H9 (cell line): Measurements from ENCODE around the gene SLCO3A1. TPM values are rescaled to one million over a fixed set of nuclear protein-coding genes. Genes with fewer than 3 reads are reported as not detected.

Experiments used
- DNase-seq: peaks from one replicate; pipeline ENCODE4 v3.0.0-alpha.2; 2017
- H2AFZ ChIP-seq: one replicate; pipeline ENCODE4 v1.6.1; 2013; ENCODE audit warnings: mild to moderate bottlenecking, low read length, control low read depth, moderate library complexity
- H2AK5ac ChIP-seq: 2 replicates; pipeline ENCODE4 v1.6.1; 2013; ENCODE audit warnings: low read length, control low read depth, mixed read lengths; ENCODE audit not compliant: insufficient read length
- H2BK120ac ChIP-seq: one replicate; pipeline ENCODE4 v1.6.1; 2013; ENCODE audit warnings: low read depth, mild to moderate bottlenecking, low read length, control low read depth, inconsistent platforms; ENCODE audit not compliant: poor library complexity, severe bottlenecking
- H2BK12ac ChIP-seq: 2 replicates; pipeline ENCODE4 v1.6.1; 2013; ENCODE audit warnings: low read length, control low read depth, mixed read lengths, low read depth; ENCODE audit not compliant: insufficient read length
- H2BK15ac ChIP-seq: 2 replicates; pipeline ENCODE4 v1.6.1; 2013; ENCODE audit warnings: low read depth, low read length, control low read depth
- H2BK20ac ChIP-seq: one replicate; pipeline ENCODE4 v1.6.1; 2013; ENCODE audit warnings: low read depth, mild to moderate bottlenecking, low read length, control low read depth, inconsistent platforms; ENCODE audit not compliant: poor library complexity, severe bottlenecking
- H2BK5ac ChIP-seq: 2 replicates; pipeline ENCODE4 v1.6.1; 2013; ENCODE audit warnings: low read length, control low read depth, mixed read lengths; ENCODE audit not compliant: insufficient read length
- H3K14ac ChIP-seq: 2 replicates; pipeline ENCODE4 v1.6.1; 2013; ENCODE audit warnings: low read length, control low read depth; ENCODE audit not compliant: insufficient read depth
- H3K18ac ChIP-seq: 2 replicates; pipeline ENCODE4 v1.6.1; 2013; ENCODE audit warnings: low read depth, mild to moderate bottlenecking, mixed read lengths, low read length, control low read depth; ENCODE audit not compliant: insufficient read length
- H3K23ac ChIP-seq: 2 replicates; pipeline ENCODE4 v1.6.1; 2013; ENCODE audit warnings: low read length, control low read depth, mixed read lengths, low read depth; ENCODE audit not compliant: insufficient read length
- H3K23me2 ChIP-seq: 2 replicates; pipeline ENCODE4 v1.6.1; 2013; ENCODE audit warnings: low read depth, mild to moderate bottlenecking, mixed read lengths, low read length, control low read depth; ENCODE audit not compliant: insufficient read length, poor library complexity, severe bottlenecking
- H3K27ac ChIP-seq: 2 replicates; pipeline ENCODE4 v1.5.1; 2013; ENCODE audit warnings: low read length, control low read depth, mixed read lengths, low read depth; ENCODE audit not compliant: insufficient read length
- H3K27me3 ChIP-seq: 2 replicates; pipeline ENCODE4 v1.6.1; 2013; ENCODE audit warnings: low read length, control low read depth, inconsistent platforms; ENCODE audit not compliant: insufficient read depth
- H3K4ac ChIP-seq: 2 replicates; pipeline ENCODE4 v1.6.1; 2013; ENCODE audit warnings: low read depth, mild to moderate bottlenecking, control low read depth, inconsistent platforms, low read length, moderate library complexity
- H3K4me1 ChIP-seq: 2 replicates; pipeline ENCODE4 v1.6.1; 2013; ENCODE audit warnings: low read length, control low read depth, inconsistent platforms; ENCODE audit not compliant: insufficient read depth
- H3K4me2 ChIP-seq: 2 replicates; pipeline ENCODE4 v1.6.1; 2013; ENCODE audit warnings: low read length, control low read depth, mixed read lengths; ENCODE audit not compliant: insufficient read length, insufficient read depth
- H3K56ac ChIP-seq: 2 replicates; pipeline ENCODE4 v1.6.1; 2013; ENCODE audit warnings: low read depth, mild to moderate bottlenecking, mixed read lengths, low read length, control low read depth; ENCODE audit not compliant: insufficient read length
- H3K79me1 ChIP-seq: 2 replicates; pipeline ENCODE4 v1.6.1; 2013; ENCODE audit warnings: low read depth, mild to moderate bottlenecking, moderate library complexity, low read length, control low read depth, inconsistent platforms; ENCODE audit not compliant: insufficient read depth, poor library complexity, severe bottlenecking
- H3K79me2 ChIP-seq: 2 replicates; pipeline ENCODE4 v1.6.1; 2013; ENCODE audit warnings: low read length, control low read depth, inconsistent platforms; ENCODE audit not compliant: insufficient read depth
- H3K9ac ChIP-seq: 2 replicates; pipeline ENCODE4 v1.6.1; 2013; ENCODE audit warnings: low read length, control low read depth, mixed read lengths; ENCODE audit not compliant: insufficient read length; ENCODE audit errors: extremely low read depth
- H3K9me3 ChIP-seq: one replicate; pipeline ENCODE4 v1.6.1; 2013; ENCODE audit warnings: low read depth, low read length, inconsistent platforms; ENCODE audit not compliant: control insufficient read depth
- H3T11ph ChIP-seq: one replicate; pipeline ENCODE4 v1.6.1; 2013; ENCODE audit warnings: mild to moderate bottlenecking, low read length, control low read depth, inconsistent platforms
- H4K20me1 ChIP-seq: one replicate; pipeline ENCODE4 v1.6.1; 2013; ENCODE audit not compliant: control insufficient read depth, insufficient read length, insufficient read depth
- H4K5ac ChIP-seq: 2 replicates; pipeline ENCODE4 v1.6.1; 2013; ENCODE audit warnings: low read depth, mild to moderate bottlenecking, mixed read lengths, low read length, control low read depth; ENCODE audit not compliant: insufficient read length
- H4K8ac ChIP-seq: replicated peaks from 2 replicates; pipeline ENCODE4 v1.6.1; 2013; ENCODE audit warnings: low read length, control low read depth, mixed read lengths, low read depth; ENCODE audit not compliant: insufficient read length
- H4K91ac ChIP-seq: 2 replicates; pipeline ENCODE4 v1.6.1; 2013; ENCODE audit warnings: low read depth, mild to moderate bottlenecking, moderate library complexity, mixed read lengths, low read length, control low read depth; ENCODE audit not compliant: insufficient read length
- H3K27ac Mint-ChIP-seq, 3 experiments: 2 replicates in 2 of 3; 3 replicates in 1 of 3; pipeline ENCODE4 v1.8.0; 2020 to 2021; ENCODE audit warnings: mixed read lengths in 3 of 3, mild to moderate bottlenecking in 1 of 3, moderate library complexity in 1 of 3
- H3K27me3 Mint-ChIP-seq: 2 replicates; pipeline ENCODE4 v1.8.0; 2021; ENCODE audit warnings: low read depth, mild to moderate bottlenecking, moderate library complexity, mixed read lengths
- H3K36me3 Mint-ChIP-seq, 3 experiments: 2 replicates in 2 of 3; 3 replicates in 1 of 3; pipeline ENCODE4 v1.8.0; 2020 to 2021; ENCODE audit warnings: low read depth in 3 of 3, mixed read lengths in 3 of 3; ENCODE audit not compliant: insufficient read depth in 1 of 3
- H3K4me1 Mint-ChIP-seq, 2 experiments: 2 replicates each; pipeline ENCODE4 v1.8.0; 2020; ENCODE audit warnings: mixed read lengths in 2 of 2
- H3K4me3 Mint-ChIP-seq, 2 experiments: 2 replicates in 1 of 2; 3 replicates in 1 of 2; pipeline ENCODE4 v1.8.0; 2020 to 2021; ENCODE audit warnings: mild to moderate bottlenecking in 2 of 2, mixed read lengths in 2 of 2, moderate library complexity in 1 of 2
- H3K9me3 Mint-ChIP-seq, 2 experiments: 2 replicates in 1 of 2; 3 replicates in 1 of 2; pipeline ENCODE4 v1.8.0; 2020; ENCODE audit warnings: mild to moderate bottlenecking in 2 of 2, mixed read lengths in 2 of 2, moderate library complexity in 1 of 2
- WGBS: extraction: QIAGEN DNeasy Blood & Tissue Kit; methylation state at CpG from one replicate; pipeline ENCODE4 v1.1.7; 2013; ENCODE audit warnings: missing lambda C conversion rate, low lambda C conversion rate, mixed read lengths; ENCODE audit not compliant: insufficient read length; ENCODE audit errors: extremely low coverage; 5-methylcytosine and 5-hydroxymethylcytosine counted together
- total RNA-seq: library from RNA; stranded (reverse); gene quantifications from 2 replicates; pipeline ENCODE4 v1.2.1, GENCODE V29; 2021
- TF ChIP-seq, protein P1 (sequence below): fragments of 200-600 bp; sonication (generic); conservative IDR thresholded peaks from 3 replicates; pipeline ENCODE4 v1.8.0; 2021; ENCODE audit warnings: antibody characterized with exemption, mild to moderate bottlenecking

SLCO3A1 gene
- total RNA-seq, 1 experiment from 2014 or later: 9.4 TPM

DNA sequence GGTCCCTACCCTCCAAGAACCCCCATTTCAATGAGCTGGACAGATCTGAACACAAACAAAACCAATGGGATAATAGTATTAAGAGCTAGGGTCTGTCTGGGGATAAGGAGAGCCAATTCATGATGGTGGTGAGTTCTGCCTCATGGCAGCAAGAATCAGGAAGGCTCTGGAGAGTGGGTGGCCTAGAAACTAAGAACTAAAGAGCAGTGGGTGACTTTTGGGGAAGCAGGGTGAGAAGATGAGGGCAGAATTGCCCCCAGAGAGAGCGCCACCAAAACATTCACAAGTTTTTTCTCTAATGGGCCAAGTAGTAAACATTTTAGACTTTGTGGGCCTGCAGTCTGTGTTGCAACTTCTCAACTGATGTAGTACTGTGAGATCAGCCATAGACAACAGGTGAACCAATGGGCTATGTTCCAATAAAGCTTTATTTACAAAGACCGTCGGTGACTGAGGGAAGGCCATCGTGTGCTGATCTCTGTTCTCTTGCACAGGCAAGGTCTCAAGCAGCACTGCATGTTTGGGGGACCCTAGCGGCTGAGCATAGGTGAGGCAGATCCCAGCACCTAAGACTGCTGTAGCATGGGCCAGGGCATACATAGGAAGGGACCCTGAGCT lies 314.7 kb downstream of the SLCO3A1 start:
- no peak overlapping the region for H3K4ac ChIP-seq
- no peak overlapping the region for H3K18ac ChIP-seq
- H3K4me1 ChIP-seq: peaks cover 7% of the 10 kb centered on the region; the same call in 1 of the 2 replicates
- H3K79me2 ChIP-seq: no peaks in the 10 kb centered on the region
- no peaks in the 10 kb centered on the region; the same call in 1 of the 2 replicates for H3K27me3 ChIP-seq
- H3K9ac ChIP-seq: no peak overlapping the region
- no peaks in the 10 kb centered on the region for H4K20me1 ChIP-seq
- H2BK15ac ChIP-seq: no peak overlapping the region
- no peak overlapping the region for H2BK120ac ChIP-seq
- no peak overlapping the region for H4K5ac ChIP-seq
- TF ChIP-seq, protein P1, sequence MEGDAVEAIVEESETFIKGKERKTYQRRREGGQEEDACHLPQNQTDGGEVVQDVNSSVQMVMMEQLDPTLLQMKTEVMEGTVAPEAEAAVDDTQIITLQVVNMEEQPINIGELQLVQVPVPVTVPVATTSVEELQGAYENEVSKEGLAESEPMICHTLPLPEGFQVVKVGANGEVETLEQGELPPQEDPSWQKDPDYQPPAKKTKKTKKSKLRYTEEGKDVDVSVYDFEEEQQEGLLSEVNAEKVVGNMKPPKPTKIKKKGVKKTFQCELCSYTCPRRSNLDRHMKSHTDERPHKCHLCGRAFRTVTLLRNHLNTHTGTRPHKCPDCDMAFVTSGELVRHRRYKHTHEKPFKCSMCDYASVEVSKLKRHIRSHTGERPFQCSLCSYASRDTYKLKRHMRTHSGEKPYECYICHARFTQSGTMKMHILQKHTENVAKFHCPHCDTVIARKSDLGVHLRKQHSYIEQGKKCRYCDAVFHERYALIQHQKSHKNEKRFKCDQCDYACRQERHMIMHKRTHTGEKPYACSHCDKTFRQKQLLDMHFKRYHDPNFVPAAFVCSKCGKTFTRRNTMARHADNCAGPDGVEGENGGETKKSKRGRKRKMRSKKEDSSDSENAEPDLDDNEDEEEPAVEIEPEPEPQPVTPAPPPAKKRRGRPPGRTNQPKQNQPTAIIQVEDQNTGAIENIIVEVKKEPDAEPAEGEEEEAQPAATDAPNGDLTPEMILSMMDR: no peak
- Mint-ChIP-seq H3K27me3 (peaks cover 8% of the 10 kb centered on the region; the same call in 1 of the 2 replicates), H3K4me1 (peaks cover 32 to 33% of the 10 kb centered on the region in 2 experiments), H3K4me3 (no peak overlapping the region), H3K9me3 (peaks cover 0 to 3% of the 10 kb centered on the region in 2 experiments; a peak in 1 of 5 replicates), H3K27ac (no peak overlapping the region; a peak in 1 of 7 replicates), H3K36me3 (no peaks in the 10 kb centered on the region)
- H4K8ac ChIP-seq: no peak overlapping the region
- H3K9me3 ChIP-seq: no peaks in the 10 kb centered on the region
- H3K27ac ChIP-seq: no peak overlapping the region
- no peak overlapping the region for H3K14ac ChIP-seq
- no CpG with 5 or more reads among the region's 5 CpGs for WGBS
- no peak overlapping the region for H3K4me2 ChIP-seq
- no peak overlapping the region for H2AK5ac ChIP-seq
- H2BK12ac ChIP-seq: no peak overlapping the region
- H2BK5ac ChIP-seq: no peak overlapping the region
- H4K91ac ChIP-seq: no peak overlapping the region
- no peak overlapping the region for H2BK20ac ChIP-seq
- no peaks in the 10 kb centered on the region for H3K23me2 ChIP-seq
- H3T11ph ChIP-seq: no peak overlapping the region
- H3K23ac ChIP-seq: no peak overlapping the region
- no peak for DNase-seq
- no peak overlapping the region for H2AFZ ChIP-seq
- no peaks in the 10 kb centered on the region for H3K79me1 ChIP-seq
- H3K56ac ChIP-seq: no peak overlapping the region
